Measurements from ENCODE around the gene UNC45B. TPM values are rescaled to one million over a fixed set of nuclear protein-coding genes. Genes with fewer than 3 reads are reported as not detected.
"Not testable (repeated sequence)": the region's sequence is repeated elsewhere in the genome, so short reads cannot be mapped to it uniquely, and the experiment has no call there.

UNC45B gene
- total RNA-seq, 1 donor: 0.94 TPM

GRCh38 chr17:35213412-35213940, 65.9 kb downstream of the UNC45B start:
- no peaks in the 10 kb centered on the region for H3K9me3 ChIP-seq (ENCODE audit: low read depth, low read length)
- H3K4me3 ChIP-seq (ENCODE audit: low read length): no peak overlapping the region
- peaks cover 51% of the 10 kb centered on the region for H3K4me1 ChIP-seq (ENCODE audit: insufficient read depth, low read length)
- H3K27me3 ChIP-seq (ENCODE audit: insufficient read depth, low read length): peaks cover 3% of the 10 kb centered on the region

- no peak overlapping the region for H3K4me3 ChIP-seq (ENCODE audit: low read length)
- H3K4me1 ChIP-seq (ENCODE audit: insufficient read depth, low read length): peaks cover 57% of the 10 kb centered on the region
- no peaks in the 10 kb centered on the region for H3K9me3 ChIP-seq (ENCODE audit: low read depth, low read length)
- peaks cover 3% of the 10 kb centered on the region for H3K27me3 ChIP-seq (ENCODE audit: insufficient read depth, low read length)
Observed at GRCh38 chr17:35214192-35214591, 66.6 kb downstream of the UNC45B start.

GRCh38 chr17:35214631-35215273, 67.1 kb downstream of the UNC45B start:
- Histone ChIP-seq H3K9me3 (ENCODE audit: low read depth, low read length) (no peaks in the 10 kb centered on the region), H3K4me1 (ENCODE audit: insufficient read depth, low read length) (peaks cover 61% of the 10 kb centered on the region), H3K27me3 (ENCODE audit: insufficient read depth, low read length) (peaks cover 3% of the 10 kb centered on the region), H3K4me3 (ENCODE audit: low read length) (no peak overlapping the region)

GRCh38 chr17:35217107-35217506, 69.5 kb downstream of the UNC45B start:
- H3K4me1 ChIP-seq (ENCODE audit: insufficient read depth, low read length): peaks cover 59% of the 10 kb centered on the region
- H3K27me3 ChIP-seq (ENCODE audit: insufficient read depth, low read length): peaks cover 3% of the 10 kb centered on the region
- no peak overlapping the region for H3K4me3 ChIP-seq (ENCODE audit: low read length)
- no peaks in the 10 kb centered on the region for H3K9me3 ChIP-seq (ENCODE audit: low read depth, low read length)

GRCh38 chr17:35218915-35219314, 71.3 kb downstream of the UNC45B start:
- H3K4me1 ChIP-seq (ENCODE audit: insufficient read depth, low read length): peaks cover 46% of the 10 kb centered on the region
- H3K4me3 ChIP-seq (ENCODE audit: low read length): no peak overlapping the region
- H3K27me3 ChIP-seq (ENCODE audit: insufficient read depth, low read length): peaks cover 3% of the 10 kb centered on the region
- peaks cover 6% of the 10 kb centered on the region for H3K9me3 ChIP-seq (ENCODE audit: low read depth, low read length)

GRCh38 chr17:35222452-35222851, 74.8 kb downstream of the UNC45B start:
- Histone ChIP-seq H3K27me3 (ENCODE audit: insufficient read depth, low read length) (no peaks in the 10 kb centered on the region), H3K9me3 (ENCODE audit: low read depth, low read length) (peaks cover 6% of the 10 kb centered on the region), H3K4me3 (ENCODE audit: low read length) (no peak overlapping the region), H3K4me1 (ENCODE audit: insufficient read depth, low read length) (peaks cover 26% of the 10 kb centered on the region)

GRCh38 chr17:35224436-35224835, 76.8 kb downstream of the UNC45B start:
- peaks cover 9% of the 10 kb centered on the region for H3K4me1 ChIP-seq (ENCODE audit: insufficient read depth, low read length)
- H3K9me3 ChIP-seq (ENCODE audit: low read depth, low read length): peaks cover 6% of the 10 kb centered on the region
- no peaks in the 10 kb centered on the region for H3K27me3 ChIP-seq (ENCODE audit: insufficient read depth, low read length)
- H3K4me3 ChIP-seq (ENCODE audit: low read length): no peak overlapping the region

GRCh38 chr17:35227546-35227945, 79.9 kb downstream of the UNC45B start:
- no peak overlapping the region for H3K4me3 ChIP-seq (ENCODE audit: low read length)
- H3K9me3 ChIP-seq (ENCODE audit: low read depth, low read length): peaks cover 5% of the 10 kb centered on the region
- H3K27me3 ChIP-seq (ENCODE audit: insufficient read depth, low read length): no peaks in the 10 kb centered on the region
- H3K4me1 ChIP-seq (ENCODE audit: insufficient read depth, low read length): no peaks in the 10 kb centered on the region

- H3K9me3 ChIP-seq (ENCODE audit: low read depth, low read length): no peaks in the 10 kb centered on the region
- H3K4me1 ChIP-seq (ENCODE audit: insufficient read depth, low read length): no peaks in the 10 kb centered on the region
- no peaks in the 10 kb centered on the region for H3K27me3 ChIP-seq (ENCODE audit: insufficient read depth, low read length)
- H3K4me3 ChIP-seq (ENCODE audit: low read length): no peak overlapping the region
Observed at GRCh38 chr17:35229638-35230037, 82.0 kb downstream of the UNC45B start.

GRCh38 chr17:35234315-35234714, 86.7 kb downstream of the UNC45B start:
- H3K4me3 ChIP-seq (ENCODE audit: low read length); H3K27me3 ChIP-seq (ENCODE audit: insufficient read depth, low read length); H3K9me3 ChIP-seq (ENCODE audit: low read depth, low read length): not testable (repeated sequence)
- peaks cover 33% of the 10 kb centered on the region for H3K4me1 ChIP-seq (ENCODE audit: insufficient read depth, low read length)

GRCh38 chr17:35235289-35235688, 87.7 kb downstream of the UNC45B start:
- H3K4me3 ChIP-seq (ENCODE audit: low read length): no peak overlapping the region
- peaks cover 43% of the 10 kb centered on the region for H3K4me1 ChIP-seq (ENCODE audit: insufficient read depth, low read length)

GRCh38 chr17:35235917-35236316, 88.3 kb downstream of the UNC45B start:
- Histone ChIP-seq H3K4me1 (ENCODE audit: insufficient read depth, low read length) (peaks cover 44% of the 10 kb centered on the region), H3K27me3 (ENCODE audit: insufficient read depth, low read length) (no peaks in the 10 kb centered on the region), H3K4me3 (ENCODE audit: low read length) (no peak overlapping the region), H3K9me3 (ENCODE audit: low read depth, low read length) (no peaks in the 10 kb centered on the region)

More at GRCh38 chr17:35235289-35235688, 87.7 kb downstream of the UNC45B start:
- no peaks in the 10 kb centered on the region for H3K27me3 ChIP-seq (ENCODE audit: insufficient read depth, low read length)
- no peaks in the 10 kb centered on the region for H3K9me3 ChIP-seq (ENCODE audit: low read depth, low read length)

GRCh38 chr17:35236821-35237220, 89.2 kb downstream of the UNC45B start:
- Histone ChIP-seq H3K9me3 (ENCODE audit: low read depth, low read length) (no peaks in the 10 kb centered on the region), H3K4me1 (ENCODE audit: insufficient read depth, low read length) (peaks cover 51% of the 10 kb centered on the region), H3K4me3 (ENCODE audit: low read length) (no peak overlapping the region), H3K27me3 (ENCODE audit: insufficient read depth, low read length) (no peaks in the 10 kb centered on the region)

GRCh38 chr17:35238821-35239220, 91.2 kb downstream of the UNC45B start:
- Histone ChIP-seq H3K9me3 (ENCODE audit: low read depth, low read length) (no peaks in the 10 kb centered on the region), H3K27me3 (ENCODE audit: insufficient read depth, low read length) (no peaks in the 10 kb centered on the region), H3K4me1 (ENCODE audit: insufficient read depth, low read length) (peaks cover 61% of the 10 kb centered on the region), H3K4me3 (ENCODE audit: low read length) (no peak overlapping the region)

All from mononuclear cell (primary cell).